ENCODE measurements around the gene RAPGEF2.

- no peak for TF ChIP-seq POLR2A (IDR thresholded peaks at IDR 0.05)
- no peak for TF ChIP-seq CTCF (IDR thresholded peaks at IDR 0.05)
Measured at GRCh38 chr4:159158985-159159384, 56.1 kb downstream of the RAPGEF2 start.
